B cell (primary cell): ENCODE data around the gene IFNL3.

ENCODE experiments used
- EZH2 ChIP-seq: IDR thresholded peaks from 2 replicates; pipeline ENCODE4 v1.6.1; 2012; ENCODE audit warnings: borderline replicate concordance, low read depth, mild to moderate bottlenecking, moderate library complexity, low read length; ENCODE audit not compliant: insufficient read depth, poor library complexity, severe bottlenecking
- TF ChIP-seq, protein P1 (sequence below): fragments of 200-600 bp; IDR thresholded peaks from one replicate; pipeline ENCODE4 v1.8.0; 2022; ENCODE audit warnings: antibody characterized with exemption, mild to moderate bottlenecking

DNA sequence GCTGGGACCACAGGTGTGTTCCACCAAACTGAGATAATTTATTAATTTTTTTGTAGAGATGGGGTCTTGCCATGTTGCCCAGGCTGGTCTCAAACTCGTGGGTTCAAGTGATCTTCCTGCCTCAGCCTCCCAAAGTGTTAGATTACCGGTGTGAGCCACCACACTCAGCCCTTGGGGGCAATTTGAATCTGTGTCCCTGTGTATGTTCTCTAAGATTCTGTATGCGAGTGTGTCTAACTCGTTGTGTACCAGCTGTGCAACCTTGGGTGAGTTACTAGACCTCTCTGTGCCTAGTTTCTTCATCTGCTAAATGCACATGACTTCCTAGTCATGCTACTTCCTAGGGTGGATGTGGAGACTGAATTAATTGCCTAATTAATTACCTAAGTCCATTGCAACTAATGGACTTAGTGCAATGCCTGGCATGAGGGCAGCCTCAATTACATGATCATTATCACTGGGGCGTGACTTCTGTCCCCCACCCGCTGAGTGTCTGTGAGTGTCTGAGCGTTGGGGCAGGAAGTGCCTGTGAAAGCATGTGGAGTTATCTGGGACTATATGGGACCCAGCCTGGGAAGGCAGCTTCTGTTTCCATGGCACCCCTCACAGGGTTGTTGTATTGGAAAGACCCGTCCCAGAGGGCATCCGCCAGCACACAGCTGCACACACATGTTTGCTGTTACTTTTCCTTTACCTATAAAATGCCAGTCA lies 49.8 kb downstream of the IFNL3 start:
- TF ChIP-seq, protein P1, sequence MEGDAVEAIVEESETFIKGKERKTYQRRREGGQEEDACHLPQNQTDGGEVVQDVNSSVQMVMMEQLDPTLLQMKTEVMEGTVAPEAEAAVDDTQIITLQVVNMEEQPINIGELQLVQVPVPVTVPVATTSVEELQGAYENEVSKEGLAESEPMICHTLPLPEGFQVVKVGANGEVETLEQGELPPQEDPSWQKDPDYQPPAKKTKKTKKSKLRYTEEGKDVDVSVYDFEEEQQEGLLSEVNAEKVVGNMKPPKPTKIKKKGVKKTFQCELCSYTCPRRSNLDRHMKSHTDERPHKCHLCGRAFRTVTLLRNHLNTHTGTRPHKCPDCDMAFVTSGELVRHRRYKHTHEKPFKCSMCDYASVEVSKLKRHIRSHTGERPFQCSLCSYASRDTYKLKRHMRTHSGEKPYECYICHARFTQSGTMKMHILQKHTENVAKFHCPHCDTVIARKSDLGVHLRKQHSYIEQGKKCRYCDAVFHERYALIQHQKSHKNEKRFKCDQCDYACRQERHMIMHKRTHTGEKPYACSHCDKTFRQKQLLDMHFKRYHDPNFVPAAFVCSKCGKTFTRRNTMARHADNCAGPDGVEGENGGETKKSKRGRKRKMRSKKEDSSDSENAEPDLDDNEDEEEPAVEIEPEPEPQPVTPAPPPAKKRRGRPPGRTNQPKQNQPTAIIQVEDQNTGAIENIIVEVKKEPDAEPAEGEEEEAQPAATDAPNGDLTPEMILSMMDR, result no peak
- no peak for TF ChIP-seq EZH2
